Measurements from ENCODE around the gene CHD2.
"Not testable (repeated sequence)": the region's sequence is repeated elsewhere in the genome, so short reads cannot be mapped to it uniquely, and the experiment has no call there.

The CHD2 gene

DNA sequence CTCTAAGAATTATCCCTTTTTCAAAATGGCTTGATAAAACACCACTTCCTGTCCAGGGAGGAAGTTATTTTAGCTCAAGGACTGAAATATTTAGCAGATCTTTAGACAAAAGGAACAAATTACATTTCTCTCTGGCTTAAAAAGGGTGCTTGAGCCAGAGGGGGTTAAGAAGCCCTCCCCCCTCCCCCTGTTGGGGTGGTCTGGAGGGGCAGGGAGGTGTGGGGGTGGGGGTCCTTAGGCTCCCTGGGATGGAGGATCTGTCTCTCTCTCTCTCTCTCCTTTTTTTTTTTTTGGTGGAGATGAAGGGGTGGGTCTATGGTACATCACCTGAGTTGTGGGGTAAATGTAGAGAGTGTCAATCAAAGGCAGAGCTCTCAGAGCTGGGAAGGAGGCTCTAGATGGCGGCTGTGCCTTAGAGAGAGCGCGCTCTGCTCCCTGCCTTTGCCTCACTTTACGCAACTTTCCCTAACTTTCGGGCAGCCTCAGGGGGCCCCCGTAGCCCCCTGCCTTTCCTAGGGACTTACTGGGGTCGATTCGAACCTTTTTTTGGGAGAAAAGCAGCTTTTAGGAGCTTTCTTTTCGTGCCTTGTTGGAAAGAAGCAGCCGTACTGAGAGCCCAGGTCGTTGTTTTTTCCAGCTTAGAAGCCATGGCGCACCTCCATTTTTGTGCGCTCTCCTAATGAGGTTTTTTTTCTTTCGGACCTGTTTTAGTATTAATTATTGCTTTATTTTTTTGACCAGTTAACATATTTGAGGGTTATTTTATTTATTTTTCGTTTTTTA is at the start of gene CHD2:
Gene CHD2 (plus strand): TSS at position 377 of the 783 bp plus-strand sequence. CDS start 914 bp downstream, outside the sequence.
- DNase-seq (ENCODE audit: low read depth in 2 of 2) = peak; percentile 32 to 41

DNA sequence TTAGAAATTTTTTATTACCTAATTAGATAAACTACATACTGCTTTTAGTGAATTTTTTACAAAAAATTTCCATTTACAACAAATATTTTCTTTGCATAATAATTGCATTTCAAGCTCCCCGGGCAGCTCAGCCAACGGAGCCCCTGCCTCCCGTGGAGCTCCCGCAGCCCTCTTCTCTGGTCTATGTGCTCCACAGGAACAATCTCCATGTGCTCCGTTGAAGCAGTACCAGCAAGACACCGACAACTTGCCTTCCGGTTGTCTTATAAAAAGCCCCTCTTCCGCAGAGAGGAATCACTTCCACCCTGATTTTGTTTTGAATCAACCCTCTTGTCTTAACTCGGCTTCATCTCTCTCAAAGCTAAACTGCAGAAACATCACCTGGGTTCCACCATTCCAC is 46.9 kb upstream of the CHD2 start:
- DNase-seq (ENCODE audit: low read depth in 2 of 2) = no peak

DNA sequence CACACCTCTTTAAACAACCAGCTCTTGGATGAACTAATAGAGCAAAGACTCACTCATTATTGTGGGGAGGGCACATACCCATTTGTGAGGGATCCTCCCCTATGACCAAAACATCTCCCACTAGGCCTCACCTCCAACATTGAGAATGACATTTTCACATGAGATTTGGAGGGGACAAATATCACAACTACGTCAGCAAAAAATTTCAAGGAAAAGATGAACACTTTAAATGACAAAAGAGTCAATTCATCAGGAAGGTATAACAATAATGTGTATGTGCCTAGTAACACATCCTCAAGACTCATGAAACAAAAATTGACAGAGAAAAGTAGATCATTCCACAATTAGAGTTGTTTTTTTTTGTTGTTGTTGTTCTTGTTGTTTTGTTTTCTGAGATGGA is 38.4 kb upstream of the CHD2 start:
- no peak for DNase-seq (ENCODE audit: low read depth in 2 of 2)

DNA sequence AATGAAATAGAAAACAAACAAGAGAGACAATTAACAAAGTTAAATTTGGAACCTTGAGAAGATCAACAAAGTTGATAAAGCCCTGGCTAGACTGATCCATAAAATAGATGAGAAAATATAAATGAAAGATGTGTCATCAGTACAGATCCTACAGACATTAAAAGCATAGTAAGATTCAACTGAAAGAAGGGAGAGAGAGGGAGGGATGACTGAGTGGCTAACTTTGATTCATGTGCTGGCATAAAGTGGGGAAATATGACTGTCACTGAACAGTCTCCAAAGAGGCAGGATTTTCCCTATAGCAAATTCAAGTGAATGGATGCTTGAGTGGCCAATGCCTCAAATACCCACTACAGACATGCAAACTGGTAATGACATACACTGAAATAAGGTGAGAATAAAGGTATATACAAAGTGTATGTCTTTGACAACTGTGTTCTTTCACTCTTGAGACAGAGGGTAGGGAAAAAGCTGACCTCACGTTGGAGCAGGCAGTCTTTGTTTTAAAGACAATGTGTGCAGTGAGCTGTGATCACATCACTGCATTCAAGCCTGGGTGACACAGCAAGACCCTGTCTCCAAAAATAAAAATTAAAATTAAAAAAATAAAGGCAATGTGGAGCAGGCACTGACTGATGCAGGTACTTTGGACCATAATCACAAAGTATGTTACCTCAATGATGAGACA is 35.9 kb upstream of the CHD2 start:
- DNase-seq (ENCODE audit: low read depth in 2 of 2) = no peak

DNA sequence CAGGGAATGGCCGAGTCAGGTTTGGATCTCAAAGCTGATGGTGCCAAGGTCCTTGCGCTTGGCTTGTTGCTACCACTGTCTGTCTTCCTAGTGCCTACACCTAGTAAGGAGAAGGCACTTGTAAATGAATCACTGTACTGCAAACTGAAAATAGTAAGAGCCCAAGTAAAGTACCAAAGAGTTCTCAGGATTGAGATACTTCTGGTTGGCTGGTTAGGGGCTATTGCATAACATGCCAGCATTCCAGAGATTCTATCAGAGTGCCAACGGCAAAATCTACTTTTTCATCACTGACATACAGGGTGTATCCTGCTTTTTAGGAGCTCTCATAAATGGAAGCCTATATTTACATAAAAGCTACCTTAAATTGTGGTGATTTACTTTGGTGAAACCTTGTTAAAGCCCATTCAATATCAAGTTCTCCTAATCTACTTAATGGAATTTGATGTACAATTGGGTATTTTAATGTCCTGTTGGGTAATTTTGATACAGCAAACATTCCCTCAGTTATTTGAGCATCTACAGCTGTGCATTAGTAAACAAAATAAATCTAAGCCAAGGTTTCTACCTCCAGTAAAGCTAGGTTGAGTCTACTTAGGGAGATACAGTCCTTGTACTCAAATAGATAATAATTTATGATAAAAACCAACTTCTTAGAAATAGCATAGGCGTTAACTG is 30.7 kb upstream of the CHD2 start:
- no peak for DNase-seq (ENCODE audit: low read depth in 2 of 2)

DNA sequence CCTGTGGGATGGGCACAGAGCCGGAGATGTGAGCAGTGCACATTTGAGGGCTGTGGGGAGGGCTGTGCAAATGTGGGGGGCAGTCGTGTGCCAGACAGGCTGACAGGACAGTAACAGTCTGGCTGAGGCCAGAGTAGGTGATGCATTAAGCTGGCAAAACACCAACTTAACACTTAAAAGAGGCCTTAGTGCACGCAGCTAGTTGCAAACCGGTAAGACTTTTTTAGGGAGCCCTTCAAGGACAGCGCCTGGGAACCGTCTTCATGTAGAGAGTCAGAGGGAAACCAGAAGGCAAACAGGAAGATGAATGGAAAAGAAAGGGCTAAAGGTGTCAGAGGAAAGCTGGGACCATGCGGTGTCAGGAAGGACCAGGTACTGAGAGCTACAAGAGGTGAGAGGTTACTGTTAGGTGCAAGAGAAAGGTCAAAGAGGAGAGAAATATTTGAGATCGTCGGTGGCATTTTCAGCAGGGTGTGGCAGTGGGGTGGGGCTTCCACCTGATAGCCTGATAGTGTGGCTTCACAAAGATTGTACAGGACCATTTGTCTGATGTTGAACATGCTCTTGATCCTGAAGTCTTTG is 30.0 kb upstream of the CHD2 start:
- no peak for DNase-seq (ENCODE audit: low read depth in 2 of 2)

DNA sequence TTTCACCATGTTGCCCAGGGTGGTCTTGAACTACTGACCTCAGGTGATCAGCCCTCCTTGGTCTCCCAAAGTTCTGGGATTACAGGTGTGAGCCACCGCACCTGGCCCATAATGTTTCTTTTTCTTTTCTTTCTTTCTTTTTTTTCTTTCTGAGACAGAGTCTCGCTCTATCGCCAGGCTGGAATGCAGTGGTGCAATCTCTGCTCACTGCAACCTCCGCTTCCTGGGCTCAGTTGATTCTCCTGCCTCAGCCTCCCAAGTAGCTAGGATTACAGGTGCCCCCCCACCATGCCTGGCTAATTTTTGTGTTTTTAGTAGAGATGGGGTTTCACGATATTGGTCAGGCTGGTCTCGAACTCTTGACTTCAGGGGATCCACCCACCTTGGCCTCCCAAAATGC is 27.2 kb upstream of the CHD2 start:
- DNase-seq (ENCODE audit: low read depth in 2 of 2) = not testable (repeated sequence)

DNA sequence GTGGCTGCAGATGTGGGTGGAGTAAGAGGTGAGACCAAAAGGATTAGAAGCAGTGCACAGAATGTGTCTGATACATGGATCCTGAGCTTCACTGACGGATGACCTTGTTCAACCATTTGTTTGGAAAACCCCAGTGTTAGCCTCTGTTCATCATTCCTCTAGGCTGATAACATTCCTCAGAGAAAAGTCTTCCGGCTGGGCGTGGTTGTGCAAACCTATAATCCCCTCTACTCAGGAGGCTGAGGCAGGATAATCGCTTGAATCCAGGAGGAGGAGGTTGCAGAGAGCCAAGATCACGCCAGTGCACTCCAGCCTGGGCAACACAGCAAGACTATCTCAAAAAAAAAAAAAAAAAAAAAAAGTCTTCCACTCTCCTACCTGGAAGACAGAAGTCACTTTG is 23.1 kb upstream of the CHD2 start:
- no peak for DNase-seq (ENCODE audit: low read depth in 2 of 2)

DNA sequence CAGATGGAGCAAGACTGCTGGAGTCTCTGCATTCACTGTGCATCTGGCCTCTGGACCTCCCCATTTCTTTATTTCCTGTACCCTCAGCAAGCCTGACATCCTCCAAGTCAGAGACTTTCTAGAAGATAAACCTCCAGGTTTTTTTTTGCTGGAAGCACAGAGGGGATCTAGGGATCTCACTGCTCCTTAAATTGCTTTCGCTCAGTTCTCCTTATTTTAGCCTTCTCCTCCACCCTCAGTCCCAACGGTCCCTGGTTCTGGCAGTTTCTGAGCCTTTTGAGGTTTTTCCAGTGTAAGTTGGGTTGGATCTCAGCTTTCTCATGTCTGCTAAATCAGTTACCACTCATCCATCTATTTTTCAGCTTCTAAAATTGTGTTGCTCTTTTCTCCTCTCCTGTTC is 22.7 kb upstream of the CHD2 start:
- DNase-seq (ENCODE audit: low read depth in 2 of 2) = no peak

DNA sequence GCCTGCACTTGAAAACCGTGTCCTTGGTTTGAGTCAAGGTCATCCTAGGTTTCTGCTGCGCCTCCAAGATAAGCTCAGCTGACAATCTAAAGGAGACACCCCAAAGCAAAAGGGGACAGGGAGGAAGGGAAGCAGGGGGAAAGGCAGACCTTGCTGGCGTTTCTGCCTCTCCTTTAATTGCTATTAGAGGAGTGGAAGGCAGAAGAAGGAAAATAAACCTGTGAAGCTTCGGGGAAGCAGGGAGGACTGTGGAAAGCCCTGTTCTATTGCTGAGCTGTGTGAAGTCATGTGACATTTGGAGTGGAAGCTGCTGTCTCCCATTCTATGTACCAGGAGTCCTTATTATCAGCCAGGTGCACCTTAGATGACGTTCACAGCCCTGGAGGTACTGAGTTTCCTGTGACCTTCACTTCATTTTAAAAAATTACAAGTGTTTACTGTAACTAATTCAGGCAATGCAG is 21.5 kb upstream of the CHD2 start:
- DNase-seq (ENCODE audit: low read depth in 2 of 2) = no peak

DNA sequence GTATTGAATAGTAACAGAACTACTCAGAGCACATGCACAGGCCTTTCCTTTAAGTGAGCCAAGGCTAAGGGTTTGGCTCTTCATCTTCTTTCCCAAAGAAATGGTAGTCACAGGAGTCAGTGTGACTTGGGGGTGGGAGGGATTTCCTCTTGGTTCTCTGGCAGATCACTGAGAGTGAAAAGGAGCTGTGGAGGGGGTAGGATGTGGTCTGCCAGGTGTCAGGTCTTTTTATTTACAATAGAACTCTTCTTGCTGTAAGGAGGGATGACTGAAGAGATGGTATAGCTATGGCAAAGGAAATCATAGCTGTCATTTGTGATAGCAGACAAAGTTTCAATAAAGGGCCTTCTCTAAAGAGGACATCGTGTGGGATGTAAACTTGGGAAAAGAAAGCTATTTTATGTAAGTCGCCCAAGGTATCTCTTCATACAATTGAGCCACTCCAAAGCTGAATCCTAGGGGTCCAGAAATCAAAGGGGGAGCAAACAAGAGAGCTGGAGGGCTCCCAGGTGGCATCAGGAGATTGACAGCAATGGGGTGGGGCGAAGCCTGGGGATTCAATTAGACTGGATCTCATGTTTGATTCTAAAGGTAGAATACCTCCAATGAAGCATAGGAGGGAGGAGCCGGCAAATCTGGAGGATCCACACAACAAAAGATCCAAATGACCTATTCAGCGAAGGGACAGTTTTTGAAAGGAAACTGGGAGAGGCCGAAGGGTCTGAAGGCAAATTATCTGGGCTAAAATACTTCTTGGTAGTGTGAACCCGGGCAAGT is 20.0 kb upstream of the CHD2 start:
- DNase-seq (ENCODE audit: low read depth in 2 of 2) = no peak

DNA sequence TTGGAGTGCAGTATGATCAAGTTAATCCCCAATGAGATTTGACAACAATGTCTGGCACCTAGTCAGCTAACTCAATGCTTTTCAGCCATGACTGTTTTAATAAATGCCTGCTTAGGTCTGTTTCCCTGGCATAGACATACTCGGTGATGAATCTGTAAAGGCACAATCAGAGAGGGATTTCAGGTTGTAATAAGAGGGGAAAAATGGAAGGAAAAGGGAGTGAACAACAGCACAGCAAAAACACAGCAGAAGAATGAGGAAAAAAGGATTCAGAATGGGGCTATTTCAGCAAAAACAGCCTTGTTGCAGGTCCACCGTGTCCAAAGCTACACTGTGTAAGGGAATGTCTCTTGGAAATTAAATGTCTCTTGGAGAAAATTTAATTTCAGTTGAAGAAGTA is 19.3 kb upstream of the CHD2 start:
- no peak for DNase-seq (ENCODE audit: low read depth in 2 of 2)

DNA sequence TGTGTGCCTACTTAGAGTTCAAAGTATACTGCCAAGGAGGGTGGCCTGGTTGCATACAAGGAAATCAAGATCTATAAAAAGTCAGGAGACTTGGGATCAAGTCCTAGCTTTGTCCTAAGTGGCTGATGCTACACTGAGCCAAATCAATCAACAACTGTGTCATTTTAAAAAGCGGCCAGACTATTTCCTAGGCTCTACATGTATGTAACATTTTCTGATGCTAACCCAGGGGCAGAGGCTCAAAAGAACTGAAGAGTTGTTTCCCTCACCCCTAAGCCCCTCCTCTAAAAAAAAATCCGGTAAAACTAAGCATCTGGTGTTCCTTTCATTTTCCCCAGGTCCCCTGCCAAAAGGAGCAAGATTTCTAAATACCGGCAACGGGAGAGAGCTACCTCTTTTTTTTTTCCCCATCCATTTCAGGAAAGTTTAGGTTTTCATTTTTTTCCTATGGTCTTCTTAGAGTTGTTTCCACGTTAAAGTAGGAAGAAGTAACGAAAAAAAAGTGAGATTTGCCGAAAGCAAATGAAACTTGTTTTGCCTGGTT is 18.8 kb upstream of the CHD2 start:
- no peak for DNase-seq (ENCODE audit: low read depth in 2 of 2)

DNA sequence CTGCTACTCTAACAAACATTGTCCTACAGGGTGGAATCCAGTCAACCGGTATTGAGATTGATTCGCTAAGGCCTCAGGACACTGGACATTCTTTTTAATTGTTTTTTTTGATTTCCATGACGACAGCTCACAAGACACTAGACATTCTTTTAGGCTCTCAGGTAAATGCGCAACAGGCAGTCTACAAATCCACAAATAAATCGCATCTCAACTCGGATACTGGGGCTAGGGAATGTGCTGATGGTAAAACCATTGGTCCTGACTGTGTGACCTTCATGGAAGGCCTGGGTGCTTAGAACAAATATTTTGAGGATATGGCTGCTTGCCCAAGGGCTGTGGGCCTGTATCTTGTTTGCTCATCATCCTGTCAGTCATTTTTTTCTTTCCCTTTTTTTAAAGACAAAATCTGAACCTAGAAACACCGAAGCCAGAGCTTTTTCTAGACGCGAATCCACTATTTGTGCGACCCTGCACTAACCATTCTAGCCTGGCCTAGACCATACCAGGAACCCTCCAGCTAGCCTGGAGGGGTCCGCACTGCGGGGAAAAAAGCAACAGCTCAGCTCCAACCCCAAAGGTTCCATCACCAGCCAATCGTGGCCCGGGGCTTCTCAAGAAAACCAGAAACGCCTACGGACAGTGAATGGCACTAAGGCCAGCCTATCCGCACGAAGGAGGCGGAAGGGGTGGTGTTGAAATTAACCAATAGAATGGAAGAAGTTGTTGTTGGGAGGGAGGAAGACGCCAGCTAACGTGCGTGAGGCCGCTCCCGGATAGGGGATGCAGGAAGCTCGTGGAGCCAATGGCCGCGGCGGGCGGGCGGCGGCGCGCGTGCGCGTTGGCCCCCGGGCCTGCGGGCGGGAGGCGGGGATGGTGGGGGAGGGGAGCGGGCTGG is 18.1 kb upstream of the CHD2 start:
- DNase-seq (ENCODE audit: low read depth in 2 of 2) = peak; percentile 98 to 99

DNA sequence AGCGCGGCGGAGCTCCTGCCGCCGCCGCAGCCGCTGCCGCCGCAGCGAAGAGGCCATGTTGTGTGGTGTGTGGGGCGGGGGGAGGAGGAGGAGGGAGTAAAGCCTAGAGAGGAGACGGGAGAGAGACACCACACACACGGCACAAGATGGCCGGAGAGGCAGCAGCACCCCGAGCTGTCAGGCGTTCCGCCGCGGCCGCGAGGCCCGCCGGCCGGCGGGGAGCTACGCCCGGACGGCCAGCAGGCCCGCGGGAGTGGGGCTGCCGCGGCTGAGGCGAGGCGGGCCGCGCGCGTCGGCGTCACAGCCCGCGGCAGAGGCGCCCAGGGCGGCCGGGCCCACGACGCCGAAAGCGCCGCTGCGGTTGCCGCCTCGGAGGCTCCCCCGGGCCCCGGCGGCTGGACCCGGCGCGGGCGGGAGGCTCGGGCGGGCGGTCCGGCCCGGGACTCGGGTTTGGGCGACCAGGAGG is 17.4 kb upstream of the CHD2 start:
- no peak for DNase-seq (ENCODE audit: low read depth in 2 of 2)

DNA sequence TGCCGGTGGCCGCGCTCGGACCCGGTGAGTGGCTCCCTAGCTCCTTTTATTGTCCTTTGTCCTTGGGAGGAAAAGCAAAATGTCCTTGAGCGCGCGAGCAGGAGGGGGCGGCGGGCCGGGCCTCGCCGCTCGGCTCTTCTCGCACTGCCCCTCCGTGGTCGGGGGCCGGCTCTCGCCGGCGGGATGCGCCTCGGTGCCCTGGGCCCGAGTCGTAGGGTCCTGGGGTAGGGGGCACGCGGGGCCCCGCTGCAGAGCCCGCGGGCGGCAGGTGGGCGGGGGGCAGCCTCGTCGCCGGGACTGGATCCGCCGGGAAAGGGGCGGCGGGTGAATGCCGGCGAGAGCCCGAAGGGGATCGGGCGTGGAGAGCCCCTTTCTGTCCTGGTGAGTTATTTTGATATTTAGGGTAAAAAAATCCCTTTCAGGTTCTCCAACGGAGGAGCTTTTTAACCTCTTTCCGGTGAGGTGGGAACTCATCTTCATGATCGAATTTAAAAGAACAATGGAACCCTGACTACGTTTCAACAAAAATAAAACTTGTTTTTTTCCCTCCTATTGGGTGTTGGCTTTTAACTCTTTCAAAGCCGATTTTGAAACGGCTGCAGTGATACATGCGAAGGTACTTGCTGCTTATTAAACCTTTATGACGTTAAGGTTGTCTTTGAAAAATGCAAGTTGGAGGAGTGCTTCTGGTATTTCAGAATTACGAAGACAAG is 16.8 kb upstream of the CHD2 start:
- DNase-seq (ENCODE audit: low read depth in 2 of 2) = peak in 1 of 2 donors; percentile 17

DNA sequence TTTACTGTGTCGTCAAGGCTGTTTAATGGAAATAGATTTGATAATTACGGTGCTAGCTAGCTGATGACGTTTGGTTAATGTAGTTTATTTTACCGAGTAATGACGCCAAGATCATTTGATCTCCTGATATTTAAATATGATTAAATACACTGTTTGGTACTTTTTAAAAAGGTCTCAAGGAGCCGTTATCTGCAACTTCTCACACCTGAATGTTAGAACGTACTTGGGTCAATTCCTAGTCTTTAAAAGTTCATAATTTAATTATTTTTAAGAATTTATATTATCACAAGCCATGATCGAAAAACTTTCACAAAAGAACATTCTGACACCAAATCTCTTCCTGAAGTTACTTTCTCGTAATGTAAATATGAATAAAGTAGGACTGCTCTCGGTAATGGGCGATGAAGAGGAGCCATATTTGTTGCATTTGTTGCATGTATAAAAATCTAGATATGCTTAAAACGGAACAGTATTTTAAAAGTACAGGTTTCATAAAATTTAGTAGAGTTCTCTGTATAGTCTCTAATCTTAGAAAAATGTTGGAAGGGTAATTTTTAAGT is 16.2 kb upstream of the CHD2 start:
- no peak for DNase-seq (ENCODE audit: low read depth in 2 of 2)

DNA sequence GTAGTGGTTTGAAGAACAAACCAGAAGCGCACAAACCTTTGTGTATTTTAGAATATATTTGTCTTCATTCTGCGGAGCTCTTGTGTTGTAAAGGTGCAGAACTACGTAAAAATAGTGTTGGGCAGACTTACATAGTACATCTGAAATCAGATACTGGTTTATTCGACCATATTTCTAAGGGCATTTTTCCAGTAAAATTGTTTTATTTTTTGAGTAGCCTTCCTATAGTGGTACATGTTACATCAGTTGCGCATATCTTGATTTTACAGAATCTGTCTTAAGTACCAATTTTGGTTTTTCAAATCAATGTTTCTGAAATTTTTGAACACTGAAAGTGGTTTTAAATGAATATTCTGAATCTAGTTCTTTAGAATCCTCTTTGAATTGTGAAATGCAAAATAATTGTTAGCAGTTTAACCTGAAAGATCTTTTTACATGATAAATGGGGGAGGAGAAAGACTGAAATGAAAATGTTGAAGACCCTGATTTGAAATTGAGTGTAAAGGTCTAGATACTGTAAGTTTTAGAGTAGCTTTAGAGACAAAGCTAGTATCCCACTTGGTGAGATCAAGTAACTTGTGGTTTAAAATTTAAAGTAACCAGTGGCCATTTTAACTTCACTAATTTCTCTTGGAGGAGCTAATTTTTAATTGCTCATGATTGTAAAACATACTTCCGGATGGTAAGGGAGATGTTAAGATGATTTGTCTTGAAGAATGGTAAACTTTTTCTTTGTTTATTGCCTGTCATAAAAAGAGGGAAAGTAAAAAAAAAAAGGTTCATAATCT is 15.5 kb upstream of the CHD2 start:
- DNase-seq (ENCODE audit: low read depth in 2 of 2) = no peak
